Peyer's patch (tissue), 4 donors: ENCODE results near the gene CSNK1A1.

Experiments
- POLR2A ChIP-seq, 2 donors: fragments of 450-650 bp; IDR thresholded peaks; one replicate each; pipeline ENCODE4 v1.5.1; 2017; ENCODE audit warnings: antibody characterized with exemption in 2 of 2, mild to moderate bottlenecking in 2 of 2, moderate library complexity in 2 of 2
- TF ChIP-seq, protein P1 (sequence below), 6 experiments: fragments of 450-650 bp in 4 of 6; fragments of 200-600 bp in 2 of 6; sonication (generic) in 1 of 6; IDR thresholded peaks; one replicate each; pipeline ENCODE4 v1.5.1; 2017 to 2019; ENCODE audit warnings: antibody characterized with exemption in 6 of 6, mild to moderate bottlenecking in 3 of 6, moderate library complexity in 1 of 6

DNA sequence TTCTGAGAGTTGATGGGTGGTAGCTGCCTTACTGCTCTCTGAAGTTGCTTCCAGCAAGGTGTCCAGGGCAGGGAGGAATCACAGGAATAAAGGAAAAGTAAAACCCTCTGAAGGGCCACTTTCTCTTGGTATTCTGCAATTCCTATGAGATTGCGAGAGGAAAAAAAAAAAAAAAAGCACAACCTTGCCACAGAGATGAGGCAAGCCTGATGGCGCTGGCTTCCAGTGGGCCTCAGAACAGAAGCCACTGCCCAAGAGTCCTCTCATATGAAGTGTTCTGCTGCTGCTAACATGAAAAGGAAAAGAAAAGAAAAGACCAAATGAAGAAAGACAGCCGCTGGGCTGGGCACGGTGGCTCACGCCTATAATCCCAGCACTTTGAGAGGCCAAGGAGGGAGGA is 91.3 kb downstream of the CSNK1A1 start:
- TF ChIP-seq, protein P1, sequence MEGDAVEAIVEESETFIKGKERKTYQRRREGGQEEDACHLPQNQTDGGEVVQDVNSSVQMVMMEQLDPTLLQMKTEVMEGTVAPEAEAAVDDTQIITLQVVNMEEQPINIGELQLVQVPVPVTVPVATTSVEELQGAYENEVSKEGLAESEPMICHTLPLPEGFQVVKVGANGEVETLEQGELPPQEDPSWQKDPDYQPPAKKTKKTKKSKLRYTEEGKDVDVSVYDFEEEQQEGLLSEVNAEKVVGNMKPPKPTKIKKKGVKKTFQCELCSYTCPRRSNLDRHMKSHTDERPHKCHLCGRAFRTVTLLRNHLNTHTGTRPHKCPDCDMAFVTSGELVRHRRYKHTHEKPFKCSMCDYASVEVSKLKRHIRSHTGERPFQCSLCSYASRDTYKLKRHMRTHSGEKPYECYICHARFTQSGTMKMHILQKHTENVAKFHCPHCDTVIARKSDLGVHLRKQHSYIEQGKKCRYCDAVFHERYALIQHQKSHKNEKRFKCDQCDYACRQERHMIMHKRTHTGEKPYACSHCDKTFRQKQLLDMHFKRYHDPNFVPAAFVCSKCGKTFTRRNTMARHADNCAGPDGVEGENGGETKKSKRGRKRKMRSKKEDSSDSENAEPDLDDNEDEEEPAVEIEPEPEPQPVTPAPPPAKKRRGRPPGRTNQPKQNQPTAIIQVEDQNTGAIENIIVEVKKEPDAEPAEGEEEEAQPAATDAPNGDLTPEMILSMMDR (IDR thresholded peaks at IDR 0.05), result no peak
- no peak for TF ChIP-seq POLR2A (IDR thresholded peaks at IDR 0.05)
